Activated naive CD4-positive, alpha-beta T cell (primary cell): Measurements from ENCODE around the gene PLXNB3.

Experiments
- DNase-seq, 4 experiments: peaks; one replicate each; lab custom pipeline; 2025; lab: John Stamatoyannopoulos, UW

Gene PLXNB3

GRCh38 chrX:153773741-153774575, 9.9 kb downstream of the PLXNB3 start:
- DNase-seq: no peak

DNA sequence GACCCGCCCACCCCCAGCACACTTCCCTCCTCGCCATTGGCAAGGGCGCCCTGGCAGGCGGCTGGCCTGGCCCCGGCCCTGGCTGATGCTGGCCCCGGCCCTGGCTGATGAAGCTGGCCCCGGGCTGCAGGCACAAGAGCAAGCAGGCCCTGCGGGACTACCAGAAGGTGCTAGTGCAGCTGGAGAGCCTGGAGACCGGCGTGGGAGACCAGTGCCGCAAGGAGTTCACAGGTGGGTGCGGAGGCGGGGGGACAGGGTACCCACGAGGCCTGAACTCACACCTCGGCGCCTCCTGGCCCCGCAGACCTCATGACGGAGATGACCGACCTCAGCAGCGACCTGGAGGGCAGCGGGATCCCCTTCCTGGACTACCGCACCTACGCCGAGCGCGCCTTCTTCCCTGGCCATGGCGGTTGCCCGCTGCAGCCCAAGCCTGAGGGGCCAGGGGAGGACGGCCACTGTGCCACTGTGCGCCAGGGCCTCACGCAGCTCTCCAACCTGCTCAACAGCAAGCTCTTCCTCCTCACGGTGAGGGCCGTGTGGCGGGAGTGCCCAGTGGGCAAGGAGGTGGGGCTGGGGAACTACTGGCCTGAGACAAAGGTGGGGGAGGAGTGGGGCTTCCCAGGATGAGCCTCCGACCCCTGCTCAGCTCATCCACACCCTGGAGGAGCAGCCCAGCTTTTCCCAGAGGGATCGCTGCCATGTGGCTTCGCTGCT, 10.7 kb downstream of the PLXNB3 start:
- DNase-seq: no peak

- no peak for DNase-seq
These were observed 11.5 kb downstream of the PLXNB3 start for GRCh38 chrX:153775293-153776119.

GRCh38 chrX:153776120-153776599, 12.1 kb downstream of the PLXNB3 start:
- DNase-seq: no peak

DNA sequence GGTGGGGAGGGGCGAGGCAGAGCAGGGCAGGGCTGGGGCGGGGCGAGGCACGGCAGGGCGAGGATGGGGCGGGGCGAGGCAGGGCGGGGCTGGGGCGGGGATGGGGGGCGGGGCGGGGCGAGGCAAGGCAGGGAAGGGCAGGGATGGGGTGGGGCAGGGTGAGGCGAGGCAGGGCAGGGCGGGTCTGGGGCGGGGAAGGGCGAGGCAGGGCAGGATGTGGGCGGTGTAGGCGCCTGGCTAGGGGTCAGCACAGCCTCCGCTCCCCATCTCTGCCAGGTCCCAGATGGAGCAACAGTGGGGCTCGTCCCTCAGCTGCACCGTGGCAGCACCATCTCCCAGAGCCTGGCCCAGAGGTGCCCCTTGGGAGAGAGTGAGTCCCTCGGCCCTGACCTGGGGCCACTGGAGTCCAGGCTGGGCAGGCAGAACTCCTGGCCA, 12.6 kb downstream of the PLXNB3 start:
- no peak for DNase-seq

DNA sequence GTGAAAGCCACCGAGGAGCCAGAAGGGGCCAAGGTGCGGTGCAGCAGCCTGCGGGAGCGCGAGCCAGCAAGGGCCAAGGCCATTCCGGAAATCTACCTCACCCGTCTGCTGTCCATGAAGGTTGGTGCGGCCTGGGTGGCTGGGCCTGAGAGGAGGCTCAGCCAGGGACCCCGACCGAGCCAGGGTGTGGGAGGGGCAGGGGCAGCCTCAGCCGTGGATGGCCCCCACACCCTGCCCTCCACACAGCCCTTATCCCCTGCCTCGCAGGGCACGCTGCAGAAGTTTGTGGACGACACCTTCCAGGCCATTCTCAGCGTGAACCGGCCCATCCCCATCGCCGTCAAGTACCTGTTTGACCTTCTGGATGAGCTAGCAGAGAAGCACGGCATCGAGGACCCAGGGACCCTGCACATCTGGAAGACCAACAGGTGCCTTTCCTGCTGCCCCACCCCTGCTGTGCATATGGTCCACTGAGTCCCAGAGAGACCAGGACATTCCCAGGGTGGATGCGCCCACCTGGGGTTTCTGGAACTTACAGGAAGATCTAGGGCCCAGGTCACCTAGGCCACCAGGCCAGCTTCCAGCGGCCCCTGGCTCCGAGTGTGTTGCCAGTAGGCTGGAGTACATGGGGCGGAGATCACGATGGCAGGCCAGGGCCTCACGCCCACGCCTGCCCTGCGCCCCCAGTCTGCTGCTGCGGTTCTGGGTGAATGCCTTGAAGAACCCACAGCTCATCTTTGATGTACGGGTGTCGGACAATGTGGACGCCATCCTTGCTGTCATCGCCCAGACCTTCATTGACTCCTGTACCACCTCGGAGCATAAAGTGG, 13.4 kb downstream of the PLXNB3 start:
- DNase-seq: no peak

GRCh38 chrX:153778181-153778580, 14.1 kb downstream of the PLXNB3 start:
- DNase-seq: no peak

DNA sequence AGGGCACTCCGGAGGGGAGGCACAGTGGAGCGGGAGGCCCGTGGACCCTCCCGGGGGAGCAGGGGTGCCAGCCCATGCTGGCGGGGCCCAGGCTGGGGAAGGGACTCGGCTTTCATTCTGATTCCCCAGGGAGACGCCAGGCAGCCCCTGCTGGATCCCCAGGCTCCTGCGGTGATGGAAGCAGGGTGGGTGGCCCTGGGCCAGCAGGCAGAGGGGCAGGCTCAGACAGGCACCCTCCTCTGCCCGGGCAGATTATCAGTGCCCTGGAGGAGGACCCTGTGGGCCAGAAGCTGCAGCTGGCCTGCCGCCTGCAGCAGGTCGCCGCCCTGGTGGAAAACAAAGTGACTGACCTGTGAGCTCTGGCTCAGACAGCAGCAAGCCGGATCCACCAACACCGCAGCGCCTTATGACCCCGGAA, 14.6 kb downstream of the PLXNB3 start:
- DNase-seq: no peak

DNA sequence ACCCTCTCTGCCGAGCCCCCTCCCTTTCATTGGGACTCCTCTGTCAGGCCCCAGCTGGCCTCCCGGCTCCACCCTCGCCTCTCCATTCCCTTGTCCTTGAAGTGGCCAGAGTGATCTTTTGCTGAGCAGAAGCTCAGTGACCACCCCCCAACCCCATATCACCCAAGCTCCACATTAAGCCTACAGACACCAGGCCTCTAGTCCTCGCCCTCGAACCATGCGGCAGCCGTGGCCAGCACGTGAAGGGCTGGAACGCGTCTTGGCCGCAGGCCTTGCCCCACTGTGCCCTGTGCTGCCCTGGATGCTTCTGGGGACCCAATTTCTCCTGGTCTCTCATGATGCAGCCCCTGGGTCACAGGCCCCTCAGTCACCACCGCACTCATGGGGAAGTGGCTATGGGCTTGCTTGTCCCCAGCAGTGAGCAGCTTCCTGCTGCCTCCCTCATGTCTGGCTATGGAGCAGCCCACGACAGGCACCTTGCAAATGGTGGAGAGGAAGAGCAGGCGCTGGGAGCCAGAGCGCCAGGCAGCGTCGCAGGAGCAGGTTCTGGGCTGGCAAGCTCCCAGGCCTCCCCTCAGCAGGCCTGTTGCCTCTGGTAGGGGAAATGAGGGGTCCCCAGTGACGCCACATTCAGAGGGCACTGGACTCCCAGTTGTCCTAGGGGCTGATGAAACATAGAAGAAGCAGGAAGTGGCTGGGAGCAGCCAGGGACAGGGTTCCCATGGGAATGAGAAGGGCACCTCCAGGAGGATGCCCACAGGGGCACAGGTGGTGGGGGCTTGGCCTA, 16.0 kb downstream of the PLXNB3 start:
- no peak for DNase-seq

- no peak for DNase-seq
These were observed 16.8 kb downstream of the PLXNB3 start, which contains the start of gene SRPK3 for GRCh38 chrX:153780678-153781427. SRPK3 (plus strand) TSS chrX:153781041; CDS start chrX:153781087, 46 bp downstream.

GRCh38 chrX:153781428-153782047, 17.5 kb downstream of the PLXNB3 start:
- no peak for DNase-seq

GRCh38 chrX:153782313-153782712, 18.3 kb downstream of the PLXNB3 start:
- no peak for DNase-seq

DNA sequence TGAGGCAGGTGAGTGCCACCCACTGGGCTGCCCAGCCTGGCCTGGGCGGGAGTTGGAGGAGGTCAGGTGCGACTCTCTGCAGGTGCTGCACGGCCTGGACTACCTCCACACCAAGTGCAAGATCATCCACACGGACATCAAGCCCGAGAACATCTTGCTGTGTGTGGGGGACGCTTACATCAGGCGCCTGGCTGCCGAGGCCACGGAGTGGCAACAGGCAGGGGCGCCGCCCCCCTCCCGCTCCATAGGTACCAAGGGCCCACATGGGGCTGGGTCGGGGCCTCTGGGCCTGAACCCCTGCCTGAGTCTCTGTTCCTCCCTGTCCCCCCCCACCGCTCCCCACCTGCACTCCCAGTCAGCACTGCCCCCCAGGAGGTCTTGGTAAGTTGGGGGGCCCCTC, 18.8 kb downstream of the PLXNB3 start:
- DNase-seq: no peak

DNA sequence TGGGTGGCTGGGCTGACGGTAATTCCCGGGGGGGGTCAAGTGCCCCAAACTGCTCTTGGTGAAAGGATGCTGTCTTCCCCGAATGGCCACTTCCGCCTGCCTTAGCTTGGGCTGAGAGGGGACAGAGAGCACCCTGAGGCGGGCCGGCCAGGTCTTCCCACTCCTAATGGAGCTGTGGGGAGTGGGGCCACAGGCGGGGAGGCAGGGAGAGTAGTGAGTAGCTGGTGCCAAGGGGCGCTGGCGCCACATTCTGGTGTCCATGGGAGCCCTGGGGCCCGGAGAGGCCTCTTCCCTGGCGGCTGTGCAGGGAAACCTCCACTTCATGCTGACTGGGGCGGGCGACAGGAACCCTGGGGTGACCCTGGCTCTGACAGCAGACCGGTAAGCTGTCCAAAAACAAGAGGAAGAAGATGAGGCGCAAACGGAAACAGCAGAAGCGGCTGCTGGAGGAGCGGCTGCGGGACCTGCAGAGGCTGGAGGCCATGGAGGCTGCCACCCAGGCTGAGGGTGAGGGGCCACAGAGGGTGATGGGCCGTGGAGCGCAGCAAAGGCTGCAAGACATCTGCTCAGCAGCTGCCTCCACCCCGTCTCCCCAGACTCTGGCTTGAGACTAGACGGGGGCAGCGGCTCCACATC, 19.4 kb downstream of the PLXNB3 start:
- DNase-seq: no peak

DNA sequence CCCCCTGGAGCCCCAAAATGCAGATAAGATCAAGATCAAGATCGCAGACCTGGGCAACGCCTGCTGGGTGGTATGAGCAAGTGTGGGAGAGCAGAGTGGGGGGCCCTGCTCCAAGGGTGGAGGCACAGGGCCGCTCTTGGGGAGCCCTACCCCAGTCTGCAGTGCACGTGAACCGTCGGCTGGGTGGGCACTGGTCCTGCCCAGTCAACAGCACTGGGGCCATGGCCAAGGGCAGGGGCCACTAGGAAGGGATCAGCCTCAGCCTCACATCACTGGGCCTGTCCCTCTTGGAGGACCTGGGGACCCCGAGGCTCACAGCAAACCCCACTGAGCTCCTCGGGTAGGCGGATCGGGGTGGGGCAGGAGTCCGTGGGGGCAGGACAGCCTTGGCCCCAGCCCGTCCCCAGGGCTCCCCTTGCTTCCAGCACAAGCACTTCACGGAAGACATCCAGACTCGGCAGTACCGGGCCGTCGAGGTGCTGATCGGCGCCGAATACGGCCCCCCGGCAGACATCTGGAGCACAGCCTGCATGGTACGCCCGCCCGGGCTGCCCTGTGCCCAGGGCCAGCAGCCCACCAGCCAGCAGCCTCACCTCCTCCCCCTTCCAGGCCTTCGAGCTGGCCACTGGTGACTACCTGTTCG, 20.4 kb downstream of the PLXNB3 start:
- no peak for DNase-seq

- no peak for DNase-seq
These were observed 22.6 kb downstream of the PLXNB3 start for GRCh38 chrX:153786669-153787068.

- DNase-seq: no peak
These were observed 25.6 kb downstream of the PLXNB3 start for GRCh38 chrX:153789654-153790053.
